Hematopoietic multipotent progenitor cell treated with erythropoietin and hydrocortisone succinate and interleukin-3 and kit ligand, for 15 days (in vitro differentiated cells): ENCODE data around the gene BCAN.
"Not testable (repeated sequence)": the region's sequence is repeated elsewhere in the genome, so short reads cannot be mapped to it uniquely, and the experiment has no call there.

Source experiments
- DNase-seq: peaks from one replicate; pipeline ENCODE4 v3.0.0-alpha.2; 2015; ENCODE audit warnings: low spot score

BCAN gene

DNA sequence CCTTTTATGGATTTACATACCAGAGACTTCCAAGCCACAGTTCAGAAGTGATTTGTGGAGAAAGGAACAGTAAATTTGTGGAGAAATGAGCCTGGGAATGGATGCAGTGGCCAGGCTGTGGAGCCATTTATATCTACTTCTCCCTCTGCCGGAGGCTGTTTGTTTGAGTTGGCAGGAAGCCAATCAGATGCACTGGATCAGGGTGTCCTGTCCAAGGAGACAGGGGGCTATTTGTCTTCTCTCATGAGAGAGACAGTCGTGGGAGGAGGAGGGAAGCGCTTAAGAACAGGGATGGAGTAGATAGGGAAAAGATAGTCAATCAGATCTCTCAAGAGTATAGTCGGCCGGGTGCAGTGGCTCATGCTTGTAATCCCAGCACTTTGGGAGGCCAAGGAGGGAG is 25.5 kb upstream of the BCAN start:
- DNase-seq, result no peak

DNA sequence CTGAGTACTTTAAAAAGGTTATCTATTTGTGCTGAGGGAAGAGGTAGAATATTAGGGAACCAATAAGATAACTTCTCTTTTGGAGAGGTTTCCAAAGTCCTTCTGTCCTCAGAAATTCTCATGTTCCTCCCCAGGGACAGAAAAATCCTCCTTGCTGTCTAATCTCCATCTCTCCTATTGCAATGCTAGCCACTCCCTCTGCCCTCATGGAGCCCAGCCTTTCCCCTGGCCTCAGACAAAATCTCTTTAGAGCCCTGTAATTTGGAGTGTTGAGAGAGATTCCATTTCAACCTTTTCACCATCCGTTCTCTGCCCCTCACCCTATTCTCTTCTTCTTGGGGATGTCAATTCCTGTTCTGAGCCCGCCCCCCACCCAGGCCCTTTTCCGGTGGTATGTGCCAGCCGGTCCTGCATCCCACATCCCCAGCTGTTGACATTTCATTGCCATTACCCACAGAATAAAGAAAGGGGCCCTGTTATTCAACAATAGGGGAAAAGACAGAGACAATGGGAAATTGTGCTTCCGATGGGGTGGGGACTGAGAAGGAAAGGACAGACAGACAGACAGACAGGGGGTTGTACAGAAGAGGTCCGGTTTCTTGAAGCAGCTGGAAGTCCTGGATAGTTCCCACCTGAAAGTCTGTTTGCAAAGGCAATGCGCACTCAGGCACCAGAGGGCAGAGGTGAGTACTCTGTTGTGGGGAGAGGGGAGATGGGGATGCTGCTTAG is 22.9 kb upstream of the BCAN start, which contains the start of gene HAPLN2:
HAPLN2 (plus strand) TSS at position 563 of the 729 bp plus-strand sequence. CDS start 4,076 bp downstream, outside the sequence.
- DNase-seq, result no peak

- no peak for DNase-seq
Measured at GRCh38 chr1:156619582-156619955, 22.3 kb upstream of the BCAN start.

DNA sequence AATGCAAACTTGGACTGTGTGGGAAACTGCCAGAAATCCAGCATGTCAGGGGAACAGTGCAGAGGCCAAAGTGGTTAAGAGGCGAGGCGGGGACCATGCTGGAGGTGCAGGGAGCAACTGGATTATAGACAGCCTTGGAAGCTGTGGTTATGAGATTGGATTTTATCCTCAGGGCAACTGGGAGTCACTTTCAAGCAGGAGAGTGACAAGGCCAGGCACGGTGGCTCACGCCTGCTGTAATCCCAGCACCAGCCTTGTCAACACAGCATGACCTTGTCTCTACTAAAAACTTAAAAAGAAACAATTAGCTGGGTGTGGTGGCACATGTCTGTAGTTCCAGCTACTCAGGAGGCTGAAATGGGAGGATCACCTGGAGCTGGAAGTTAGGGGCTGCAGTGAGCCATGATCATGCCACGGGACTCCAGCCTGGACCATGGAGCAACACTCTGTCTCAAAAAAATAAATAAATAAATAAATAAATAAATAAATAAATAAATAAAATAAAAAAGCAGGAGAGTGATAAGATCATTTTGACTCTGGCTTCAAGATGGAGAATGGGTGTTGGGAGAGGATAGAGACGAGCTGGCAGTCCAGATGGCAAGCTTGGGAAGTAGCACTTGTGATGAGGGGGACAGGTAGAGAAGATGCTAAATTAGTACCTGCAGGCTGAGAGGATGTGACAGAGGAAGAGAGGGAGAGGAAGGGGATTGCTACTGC is 19.2 kb upstream of the BCAN start:
- DNase-seq, result no peak

GRCh38 chr1:156623946-156624813 is 17.7 kb upstream of the BCAN start:
- no peak for DNase-seq

DNA sequence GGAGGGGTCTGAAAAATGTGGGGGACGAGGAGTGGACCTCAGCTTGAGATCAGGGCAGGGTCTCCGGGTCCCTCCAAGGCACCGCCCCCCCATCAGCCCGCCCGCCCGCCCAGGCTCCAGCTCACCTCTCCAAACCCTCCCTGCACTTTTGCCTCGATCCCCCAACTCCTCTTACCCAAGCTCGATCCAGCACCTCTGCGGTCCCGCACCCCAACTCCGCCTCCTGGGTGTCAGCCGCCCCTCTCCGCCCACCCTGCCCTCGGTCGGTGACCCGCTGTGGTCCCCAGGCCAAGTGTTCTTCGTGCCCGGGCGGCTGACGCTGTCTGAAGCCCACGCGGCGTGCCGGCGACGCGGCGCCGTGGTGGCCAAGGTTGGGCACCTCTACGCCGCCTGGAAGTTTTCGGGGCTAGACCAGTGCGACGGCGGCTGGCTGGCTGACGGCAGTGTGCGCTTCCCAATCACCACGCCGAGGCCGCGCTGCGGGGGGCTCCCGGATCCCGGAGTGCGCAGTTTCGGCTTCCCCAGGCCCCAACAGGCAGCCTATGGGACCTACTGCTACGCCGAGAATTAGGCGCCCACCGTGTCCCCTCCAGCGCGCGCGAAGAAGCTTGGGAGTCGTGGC is 17.0 kb upstream of the BCAN start:
- DNase-seq, result no peak

- DNase-seq, result peak; percentile 49
Measured at GRCh38 chr1:156625436-156626078, 16.4 kb upstream of the BCAN start.

DNA sequence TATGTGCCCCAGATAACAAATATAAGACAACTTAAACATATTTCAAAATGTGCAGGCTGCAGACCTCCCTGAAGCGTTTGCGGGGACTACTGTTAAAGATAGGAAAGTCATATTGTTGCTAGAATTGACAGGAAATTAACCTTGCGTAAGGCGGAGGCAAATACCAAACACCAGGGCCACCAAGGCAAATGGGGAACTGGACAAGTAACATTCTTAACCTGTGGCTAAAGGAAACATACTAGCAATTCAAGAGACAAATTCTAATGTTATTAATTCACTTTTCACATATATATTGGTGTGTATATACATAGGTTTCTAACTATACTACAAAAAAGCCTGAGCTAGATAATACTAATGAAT is 15.9 kb upstream of the BCAN start:
- no peak for DNase-seq

DNA sequence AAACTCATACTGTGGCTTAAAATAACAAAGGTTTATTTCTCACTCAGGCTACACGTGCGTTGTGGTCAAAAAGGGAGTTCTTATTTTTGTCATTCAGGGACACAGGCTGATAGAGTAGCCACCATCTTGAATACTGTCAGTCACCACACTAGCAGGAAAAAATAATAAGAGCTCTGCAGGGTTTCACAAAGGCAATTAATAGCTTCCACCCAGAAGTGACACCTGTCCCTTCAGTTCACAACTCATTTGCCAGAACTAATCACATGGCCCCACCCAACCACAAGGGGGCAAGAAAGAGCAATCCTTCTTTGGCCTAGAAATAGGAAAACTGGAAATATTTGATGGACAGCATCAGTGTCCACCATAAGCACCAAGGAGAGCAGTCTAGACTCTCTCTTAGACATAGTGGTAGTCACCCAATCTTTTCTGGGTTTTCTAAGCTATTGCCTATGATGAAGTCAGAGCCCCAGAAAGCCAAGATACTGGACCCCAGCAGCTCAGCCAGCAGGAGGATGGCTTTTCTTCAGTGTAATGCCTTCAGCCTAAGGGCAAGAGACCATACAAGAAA is 14.5 kb upstream of the BCAN start:
- DNase-seq, result peak; percentile 47

- no peak for DNase-seq
Measured at GRCh38 chr1:156629823-156630449, 12.0 kb upstream of the BCAN start.

- not testable (repeated sequence) for DNase-seq
Measured at GRCh38 chr1:156631152-156631551, 10.8 kb upstream of the BCAN start.

DNA sequence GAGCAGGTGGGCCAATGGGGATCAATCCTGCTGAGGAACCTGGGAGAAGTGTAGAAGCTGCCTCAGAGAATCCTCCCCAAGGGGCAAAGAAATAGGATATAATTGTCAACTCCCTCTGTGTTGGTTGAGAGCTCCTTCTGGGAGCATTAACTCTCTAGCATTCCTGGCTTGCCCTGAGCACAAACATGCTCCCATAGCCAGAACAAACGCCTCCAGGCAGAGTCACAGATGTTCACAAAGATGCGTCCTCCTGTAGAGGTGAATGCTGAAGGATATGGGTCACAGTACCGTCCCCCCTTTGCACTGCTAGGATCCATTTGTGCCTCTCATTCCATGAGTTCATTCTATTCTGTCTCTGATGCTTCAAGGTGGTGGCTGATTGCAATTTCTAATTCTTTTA is 9.6 kb upstream of the BCAN start:
- no peak for DNase-seq

DNA sequence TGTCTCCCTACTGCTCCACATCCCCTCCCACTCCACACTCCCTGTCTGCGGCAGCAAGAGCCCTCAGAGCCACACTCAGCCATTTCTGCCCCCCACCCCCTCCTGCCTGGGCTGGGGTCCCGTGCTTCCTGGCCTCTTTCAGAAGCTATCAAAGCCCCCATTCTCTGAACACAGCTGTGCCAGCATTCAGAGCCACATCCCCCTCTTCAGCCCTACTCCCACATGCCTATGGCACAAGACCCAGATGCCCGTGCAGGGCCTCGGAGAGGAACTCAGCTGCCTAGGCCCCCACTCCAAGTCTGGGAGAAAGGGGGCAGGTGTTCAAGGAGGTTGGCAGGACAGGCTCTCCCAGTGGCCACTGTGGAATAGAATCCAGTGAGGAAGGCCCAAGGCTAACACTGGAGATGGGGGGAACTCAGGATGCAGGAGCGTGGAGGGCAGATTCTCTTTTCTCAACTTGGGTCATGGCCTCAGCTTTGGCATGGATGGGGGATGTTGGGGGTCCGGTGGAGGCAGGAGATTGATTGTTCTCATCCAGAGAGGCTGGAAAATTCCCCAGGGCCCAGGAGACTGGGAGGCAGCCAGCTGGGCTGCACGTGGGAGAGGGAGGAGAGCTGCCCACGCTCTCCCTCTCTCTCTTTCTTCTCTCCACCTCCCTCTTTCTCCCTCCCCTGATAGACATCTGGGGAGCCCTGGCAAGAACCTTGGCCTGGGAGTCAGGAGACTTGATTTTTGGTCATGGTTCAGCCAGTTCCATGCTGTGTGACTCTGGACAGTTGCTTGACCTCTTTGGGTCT is 3.5 kb upstream of the BCAN start:
- no peak for DNase-seq

DNA sequence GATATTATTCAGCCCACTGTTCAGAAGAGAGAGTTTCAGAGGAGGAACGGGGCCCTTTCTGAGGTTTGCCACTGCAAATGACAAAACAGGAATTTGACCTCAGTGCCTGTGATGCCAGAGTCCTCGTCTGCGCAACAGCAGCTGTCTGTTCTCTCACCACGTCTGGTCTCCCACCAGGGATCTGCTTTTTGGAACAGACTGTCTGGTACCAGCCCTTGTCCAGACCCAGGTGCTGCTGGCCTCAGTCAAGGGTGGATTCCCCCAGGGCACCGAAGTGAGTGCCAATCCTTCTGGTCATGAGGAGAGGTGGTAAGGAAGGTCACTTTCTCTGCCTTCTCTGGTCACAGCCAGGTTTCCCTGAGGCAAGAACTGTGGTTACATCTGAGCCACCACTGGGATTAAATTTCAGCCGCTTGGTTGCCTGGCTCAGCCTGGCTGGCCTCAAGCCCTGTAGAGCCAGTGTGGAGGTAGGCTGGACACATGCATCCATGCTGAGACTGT is 2.3 kb upstream of the BCAN start:
- no peak for DNase-seq

DNA sequence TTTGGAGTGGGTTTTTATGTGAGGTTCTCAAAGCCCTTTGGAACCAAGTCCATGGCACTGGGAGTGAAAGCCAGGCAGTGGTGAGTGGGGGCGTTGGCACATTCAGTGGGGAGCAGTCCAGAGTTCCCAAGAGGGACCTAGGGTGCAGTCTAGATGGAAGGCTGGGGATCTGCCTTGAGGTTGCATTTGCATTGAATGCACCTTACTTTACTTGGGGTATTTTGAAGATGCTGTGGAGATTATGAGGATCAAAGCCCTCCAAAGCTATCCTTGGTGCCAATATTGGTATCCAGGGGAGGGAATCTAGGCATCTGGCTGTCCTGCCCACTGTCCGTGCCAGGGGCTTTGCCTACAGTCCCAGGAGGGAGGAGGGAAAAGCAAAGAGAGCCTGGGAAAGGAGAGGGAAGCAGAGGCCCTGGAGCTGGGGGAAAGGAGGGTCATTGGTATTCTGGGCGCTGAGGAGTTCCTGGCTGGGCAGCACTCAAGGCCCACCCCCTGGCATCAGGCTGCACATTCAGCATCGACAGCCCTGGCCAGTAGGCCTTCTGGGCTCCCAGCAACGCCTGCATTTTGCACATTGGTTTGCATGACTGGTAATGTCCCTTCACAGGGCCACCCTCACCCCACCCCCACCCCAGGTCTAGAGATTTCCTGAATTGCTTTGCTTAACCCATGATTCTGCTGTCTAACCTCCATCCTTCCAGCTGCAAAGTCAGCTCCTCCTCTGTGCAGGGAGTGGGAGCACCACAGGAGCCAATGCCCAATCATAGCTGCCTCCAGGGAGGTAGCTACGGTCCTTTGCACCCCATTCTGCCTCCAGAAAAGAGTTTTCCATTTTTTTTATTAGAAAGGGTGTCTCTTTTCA is 843 bp upstream of the BCAN start:
- DNase-seq, result no peak

GRCh38 chr1:156642265-156643048 is 540 bp downstream of the BCAN start:
- DNase-seq, result no peak

DNA sequence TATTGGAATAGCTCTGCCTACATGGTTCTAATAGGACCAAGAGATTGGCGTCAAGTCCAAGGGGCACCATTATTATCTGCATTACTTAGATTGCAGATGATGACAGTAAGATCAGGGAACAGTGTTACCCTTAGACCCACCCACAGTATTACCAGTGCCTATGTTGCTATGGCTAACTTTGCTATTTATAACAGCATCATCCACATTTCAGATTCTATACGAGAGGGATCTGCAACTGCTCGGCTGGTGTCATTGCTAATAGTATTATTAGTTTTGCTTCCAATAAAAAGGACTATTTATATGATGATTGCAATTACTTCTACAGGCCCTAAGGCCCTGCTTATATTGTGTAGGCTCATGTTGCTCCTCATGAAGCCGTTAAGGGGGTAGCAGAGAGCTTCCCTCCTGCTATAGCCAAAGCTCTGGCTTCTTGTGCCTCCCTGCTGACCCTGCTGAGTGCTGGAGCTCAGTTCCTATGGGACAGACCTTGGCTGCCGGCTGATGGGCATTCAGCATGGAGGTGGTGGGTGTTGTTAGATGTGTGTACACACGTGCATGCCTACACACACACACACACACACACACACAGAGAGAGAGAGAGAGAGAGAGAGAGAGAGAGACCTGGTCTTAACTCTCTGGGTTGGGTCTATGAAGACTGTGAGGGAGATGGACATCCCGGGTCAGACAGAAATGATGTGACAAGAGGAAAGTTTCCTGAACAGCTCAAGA is 1.3 kb downstream of the BCAN start:
- DNase-seq, result no peak

GRCh38 chr1:156643778-156644092 is 1.8 kb downstream of the BCAN start:
- DNase-seq, result no peak
